GM12872 (cell line): Measurements from ENCODE around the gene TRAT1.

Experiments
- TF ChIP-seq, protein P1 (sequence below): IDR thresholded peaks from 3 replicates; pipeline ENCODE4 v1.5.1; 2011; ENCODE audit warnings: low read depth, mild to moderate bottlenecking, low read length, moderate library complexity; ENCODE audit not compliant: insufficient read depth

The TRAT1 gene

DNA sequence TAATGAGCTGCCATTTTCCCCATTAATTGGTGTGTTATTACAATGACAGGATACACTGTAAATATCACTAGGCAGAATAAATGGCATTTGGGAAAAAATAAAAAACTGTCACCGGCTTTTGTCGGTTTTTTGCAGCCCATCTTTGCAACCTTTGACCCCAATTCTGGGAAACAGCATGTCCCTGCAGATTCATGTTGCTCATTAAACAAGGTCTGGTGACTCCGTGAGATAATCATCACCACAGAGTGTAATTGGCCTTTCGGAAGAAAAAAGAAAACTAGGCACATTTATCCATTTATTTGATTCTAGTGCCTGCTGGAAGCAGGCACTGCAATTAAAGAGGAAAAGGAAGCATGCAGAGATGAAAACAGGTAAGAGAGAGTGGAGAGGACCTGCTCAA is 64.5 kb downstream of the TRAT1 start:
- TF ChIP-seq, protein P1, sequence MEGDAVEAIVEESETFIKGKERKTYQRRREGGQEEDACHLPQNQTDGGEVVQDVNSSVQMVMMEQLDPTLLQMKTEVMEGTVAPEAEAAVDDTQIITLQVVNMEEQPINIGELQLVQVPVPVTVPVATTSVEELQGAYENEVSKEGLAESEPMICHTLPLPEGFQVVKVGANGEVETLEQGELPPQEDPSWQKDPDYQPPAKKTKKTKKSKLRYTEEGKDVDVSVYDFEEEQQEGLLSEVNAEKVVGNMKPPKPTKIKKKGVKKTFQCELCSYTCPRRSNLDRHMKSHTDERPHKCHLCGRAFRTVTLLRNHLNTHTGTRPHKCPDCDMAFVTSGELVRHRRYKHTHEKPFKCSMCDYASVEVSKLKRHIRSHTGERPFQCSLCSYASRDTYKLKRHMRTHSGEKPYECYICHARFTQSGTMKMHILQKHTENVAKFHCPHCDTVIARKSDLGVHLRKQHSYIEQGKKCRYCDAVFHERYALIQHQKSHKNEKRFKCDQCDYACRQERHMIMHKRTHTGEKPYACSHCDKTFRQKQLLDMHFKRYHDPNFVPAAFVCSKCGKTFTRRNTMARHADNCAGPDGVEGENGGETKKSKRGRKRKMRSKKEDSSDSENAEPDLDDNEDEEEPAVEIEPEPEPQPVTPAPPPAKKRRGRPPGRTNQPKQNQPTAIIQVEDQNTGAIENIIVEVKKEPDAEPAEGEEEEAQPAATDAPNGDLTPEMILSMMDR: no peak

DNA sequence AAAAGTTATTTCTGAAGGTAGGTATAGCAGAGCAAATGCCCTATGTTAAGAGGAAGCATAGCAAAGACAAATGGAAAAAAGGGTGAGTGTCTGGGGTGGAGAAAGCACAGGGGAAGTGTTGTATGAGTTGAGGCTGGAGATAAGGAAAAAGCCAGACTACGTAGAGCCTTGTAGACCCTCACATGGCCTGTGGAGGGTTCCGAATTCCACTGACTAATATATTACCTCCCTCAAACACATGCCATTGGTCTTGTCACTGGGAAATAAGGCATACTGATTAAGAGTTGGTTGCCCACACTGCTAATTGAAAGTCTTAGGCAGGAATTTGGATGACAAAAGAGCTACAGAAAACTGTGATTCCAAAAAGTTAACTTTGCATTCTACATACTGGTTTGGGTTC is 65.2 kb downstream of the TRAT1 start:
- TF ChIP-seq, protein P1: no peak

DNA sequence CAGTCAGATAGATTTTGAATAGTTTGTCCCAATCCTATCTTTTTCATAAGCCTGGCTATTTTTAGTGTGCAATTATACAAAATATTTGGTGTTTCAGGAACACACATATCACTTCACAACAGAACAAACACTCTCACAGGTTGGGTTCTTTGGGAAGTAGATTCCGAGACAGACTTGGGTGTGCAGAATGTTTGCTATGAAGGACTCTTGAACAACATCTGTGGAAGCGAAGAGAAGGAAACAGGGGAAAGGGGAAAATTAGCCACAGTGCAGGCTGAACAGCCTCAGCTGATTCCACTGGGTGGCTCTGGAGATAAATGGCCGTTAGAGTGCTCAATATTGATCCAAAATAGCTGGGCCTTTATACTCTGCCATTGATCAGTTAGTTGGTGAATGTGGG is 69.2 kb downstream of the TRAT1 start:
- TF ChIP-seq, protein P1: no peak

DNA sequence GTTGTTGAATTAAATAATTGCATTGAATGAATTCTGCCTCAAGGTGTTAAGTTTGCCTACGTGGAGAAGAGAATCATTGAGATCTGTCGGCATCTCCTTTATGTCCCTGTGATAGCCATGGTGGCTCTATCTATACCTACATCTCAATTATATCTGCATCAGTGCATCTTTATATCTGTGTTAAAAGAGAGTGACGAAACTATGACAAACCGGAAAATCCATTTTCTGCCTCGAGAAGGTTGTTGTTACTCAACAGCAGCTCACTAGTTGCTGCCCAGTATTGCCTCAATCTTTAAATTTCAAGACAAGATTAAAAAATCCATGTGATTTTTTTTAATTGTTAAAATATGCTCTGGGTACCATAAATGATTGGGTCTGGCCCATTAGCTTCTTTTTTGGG is 72.4 kb downstream of the TRAT1 start:
- TF ChIP-seq, protein P1: no peak

DNA sequence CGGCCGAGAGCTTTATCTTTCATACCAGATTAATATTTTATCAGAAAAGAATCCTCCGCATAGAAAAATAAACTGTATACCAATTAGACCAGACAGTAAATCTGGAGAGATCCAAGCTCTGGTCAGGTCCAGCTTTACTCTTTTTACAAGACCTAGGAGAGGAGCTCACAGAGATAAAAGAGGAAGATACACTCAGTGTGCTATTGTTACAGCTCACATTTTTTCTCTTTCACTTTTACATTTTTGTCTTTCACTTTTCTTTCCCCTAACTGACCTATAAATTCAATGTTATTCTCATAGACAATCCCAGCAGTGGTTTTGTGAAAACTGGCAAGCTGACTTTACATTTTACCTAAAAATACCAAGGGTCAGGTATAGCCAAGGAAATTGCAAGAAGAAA is 75.3 kb downstream of the TRAT1 start:
- TF ChIP-seq, protein P1: no peak

DNA sequence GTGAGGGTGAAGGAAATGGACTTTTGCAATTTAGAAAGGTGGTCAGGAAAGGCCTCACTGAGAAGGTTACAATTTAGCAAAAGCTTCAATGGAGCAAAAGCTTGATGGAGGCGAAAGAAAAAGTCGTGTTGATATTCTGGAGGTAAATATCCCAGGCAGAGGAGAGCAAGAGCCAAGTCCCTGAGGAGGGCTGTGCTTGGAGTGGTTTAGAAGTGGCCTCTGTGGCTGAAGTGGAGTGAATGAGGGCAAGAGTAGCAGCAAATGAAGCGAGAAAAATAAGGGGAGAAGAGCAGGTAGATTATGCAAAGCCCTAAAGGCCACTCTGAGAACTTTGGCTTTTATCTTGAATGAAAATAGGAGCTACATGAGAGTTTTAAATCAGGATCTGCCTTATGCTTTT is 76.9 kb downstream of the TRAT1 start:
- TF ChIP-seq, protein P1: no peak
